ENCODE results near the gene RPTOR.

RPTOR gene

DNA sequence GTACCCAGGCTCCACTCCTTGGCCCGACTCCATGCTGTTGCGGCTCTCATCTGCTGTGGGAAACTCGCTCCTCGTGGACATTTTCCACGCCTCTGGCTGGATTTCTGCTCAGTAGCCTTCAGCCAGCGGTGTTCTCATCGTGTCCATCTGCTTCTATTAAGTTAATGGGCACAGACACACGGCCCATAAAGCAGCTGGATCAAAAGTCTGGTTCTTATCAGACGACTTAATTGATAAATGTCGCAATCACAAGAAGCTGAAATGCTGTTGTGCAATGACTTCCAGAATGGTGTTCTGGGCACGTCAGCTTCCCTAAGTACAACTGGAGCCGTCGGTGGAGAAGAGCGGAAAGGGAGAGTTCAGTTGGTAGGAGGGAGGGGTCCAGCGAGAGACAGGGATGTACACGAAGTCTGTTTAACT is 235.3 kb downstream of the RPTOR start:
- H3K27ac ChIP-seq: peak overlapping the region; percentile 49
- CTCF ChIA-PET: no interaction called here
- DNase-seq (ENCODE audit: low spot score): no peak
- POLR2A ChIA-PET (ENCODE audit: low non-redundant PET): no interaction called here
- TF ChIP-seq, protein P1, sequence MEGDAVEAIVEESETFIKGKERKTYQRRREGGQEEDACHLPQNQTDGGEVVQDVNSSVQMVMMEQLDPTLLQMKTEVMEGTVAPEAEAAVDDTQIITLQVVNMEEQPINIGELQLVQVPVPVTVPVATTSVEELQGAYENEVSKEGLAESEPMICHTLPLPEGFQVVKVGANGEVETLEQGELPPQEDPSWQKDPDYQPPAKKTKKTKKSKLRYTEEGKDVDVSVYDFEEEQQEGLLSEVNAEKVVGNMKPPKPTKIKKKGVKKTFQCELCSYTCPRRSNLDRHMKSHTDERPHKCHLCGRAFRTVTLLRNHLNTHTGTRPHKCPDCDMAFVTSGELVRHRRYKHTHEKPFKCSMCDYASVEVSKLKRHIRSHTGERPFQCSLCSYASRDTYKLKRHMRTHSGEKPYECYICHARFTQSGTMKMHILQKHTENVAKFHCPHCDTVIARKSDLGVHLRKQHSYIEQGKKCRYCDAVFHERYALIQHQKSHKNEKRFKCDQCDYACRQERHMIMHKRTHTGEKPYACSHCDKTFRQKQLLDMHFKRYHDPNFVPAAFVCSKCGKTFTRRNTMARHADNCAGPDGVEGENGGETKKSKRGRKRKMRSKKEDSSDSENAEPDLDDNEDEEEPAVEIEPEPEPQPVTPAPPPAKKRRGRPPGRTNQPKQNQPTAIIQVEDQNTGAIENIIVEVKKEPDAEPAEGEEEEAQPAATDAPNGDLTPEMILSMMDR (conservative IDR thresholded peaks at IDR 0.05; ENCODE audit: low read depth): no peak

DNA sequence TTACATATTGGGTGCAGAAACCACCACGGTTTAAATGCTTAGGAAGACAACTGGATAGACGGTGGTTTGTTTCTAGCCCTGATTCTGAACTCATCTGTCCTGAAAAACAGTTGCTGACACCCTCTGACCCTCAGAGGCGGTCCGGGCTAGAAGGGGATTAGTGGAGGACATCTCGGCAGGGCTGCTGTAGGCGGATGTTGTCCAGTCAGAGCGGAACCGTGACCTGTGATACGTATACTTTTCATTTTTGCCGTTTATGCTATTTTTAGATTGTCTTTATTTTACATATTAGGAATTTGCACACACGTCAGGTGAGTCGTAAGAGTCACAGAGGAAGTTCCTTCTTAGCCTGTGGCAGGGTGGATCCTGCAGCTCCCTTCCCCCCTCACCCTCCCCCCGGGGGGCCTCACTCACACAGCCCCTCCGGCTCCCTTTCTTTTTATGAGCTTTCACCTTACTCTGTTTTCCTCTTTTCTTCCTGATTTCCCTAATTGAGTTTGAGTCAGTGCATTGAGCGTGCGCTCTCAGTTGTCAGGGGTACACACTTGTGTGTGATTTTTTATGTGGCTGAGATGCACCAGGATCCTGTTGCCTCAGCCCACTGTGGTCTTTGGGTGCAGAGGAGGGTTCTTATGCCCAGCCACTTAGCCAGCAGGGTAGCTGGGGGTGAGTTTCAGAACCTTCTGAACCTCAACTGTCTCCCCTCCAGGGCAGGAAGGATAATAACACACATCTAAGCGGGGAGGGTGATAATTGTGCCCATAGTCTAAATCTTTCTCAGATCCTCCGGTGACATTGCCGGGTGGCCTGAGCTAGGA is 236.0 kb downstream of the RPTOR start:
- TF ChIP-seq, protein P1 (conservative IDR thresholded peaks at IDR 0.05; ENCODE audit: low read depth): no peak
- ChIA-PET CTCF (no interaction called here), POLR2A (ENCODE audit: low non-redundant PET) (no interaction called here)
- DNase-seq (ENCODE audit: low spot score): no peak
- peak overlapping the region; percentile 49 for H3K27ac ChIP-seq

DNA sequence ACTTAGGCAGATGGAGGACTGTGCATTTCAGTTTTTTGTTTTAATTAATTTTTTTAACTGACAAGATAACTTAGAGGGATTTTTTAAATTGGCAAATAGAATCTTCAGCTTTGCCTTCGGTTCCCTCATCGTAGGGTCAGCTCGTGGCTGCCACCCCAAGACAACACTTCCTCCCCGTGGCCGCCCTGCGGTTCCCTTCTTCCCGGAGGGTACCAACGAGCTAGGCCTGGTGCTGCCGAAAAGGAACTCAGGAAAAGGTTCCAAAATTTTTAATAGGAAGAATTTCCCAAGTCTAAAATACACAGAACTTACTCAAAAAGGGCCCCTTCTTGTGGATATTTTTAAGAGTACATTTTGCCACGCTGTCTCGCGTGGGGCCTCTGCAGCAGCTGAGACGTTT is 236.6 kb downstream of the RPTOR start:
- H3K27ac ChIP-seq: peak overlapping the region; percentile 49; the same call in 1 of the 2 replicates
- DNase-seq (ENCODE audit: low spot score): no peak
- CTCF ChIA-PET: no interaction called here
- POLR2A ChIA-PET (ENCODE audit: low non-redundant PET): no interaction called here
- TF ChIP-seq, protein P1 (conservative IDR thresholded peaks at IDR 0.05; ENCODE audit: low read depth): no peak

DNA sequence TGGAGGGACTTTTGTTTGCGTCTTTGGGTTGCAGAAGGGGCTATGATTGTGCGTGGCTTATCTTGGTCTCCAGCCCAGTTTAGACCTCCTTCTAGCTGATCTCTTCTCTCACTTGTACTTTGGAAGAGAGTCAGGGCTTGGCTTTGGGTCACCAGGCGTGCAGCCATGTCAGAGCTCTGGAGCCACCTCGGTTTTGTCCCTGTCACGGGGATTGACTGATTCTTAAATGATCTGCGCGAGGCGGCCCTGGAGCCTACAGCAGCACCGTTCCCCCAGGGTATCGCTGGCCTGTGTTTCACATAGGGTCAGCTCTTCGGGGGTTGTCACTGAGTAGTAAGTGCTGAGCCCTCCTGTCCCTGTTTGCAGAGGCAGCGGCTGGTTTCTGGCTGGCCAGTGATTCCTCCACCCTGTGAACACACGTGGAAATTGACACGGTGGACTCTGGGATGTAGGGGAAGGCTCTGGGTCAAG is 237.2 kb downstream of the RPTOR start:
- DNase-seq (ENCODE audit: low spot score): no peak
- POLR2A ChIA-PET (ENCODE audit: low non-redundant PET): no interaction called here
- TF ChIP-seq, protein P1 (conservative IDR thresholded peaks at IDR 0.05; ENCODE audit: low read depth): no peak
- CTCF ChIA-PET: no interaction called here
- no peak overlapping the region for H3K27ac ChIP-seq

DNA sequence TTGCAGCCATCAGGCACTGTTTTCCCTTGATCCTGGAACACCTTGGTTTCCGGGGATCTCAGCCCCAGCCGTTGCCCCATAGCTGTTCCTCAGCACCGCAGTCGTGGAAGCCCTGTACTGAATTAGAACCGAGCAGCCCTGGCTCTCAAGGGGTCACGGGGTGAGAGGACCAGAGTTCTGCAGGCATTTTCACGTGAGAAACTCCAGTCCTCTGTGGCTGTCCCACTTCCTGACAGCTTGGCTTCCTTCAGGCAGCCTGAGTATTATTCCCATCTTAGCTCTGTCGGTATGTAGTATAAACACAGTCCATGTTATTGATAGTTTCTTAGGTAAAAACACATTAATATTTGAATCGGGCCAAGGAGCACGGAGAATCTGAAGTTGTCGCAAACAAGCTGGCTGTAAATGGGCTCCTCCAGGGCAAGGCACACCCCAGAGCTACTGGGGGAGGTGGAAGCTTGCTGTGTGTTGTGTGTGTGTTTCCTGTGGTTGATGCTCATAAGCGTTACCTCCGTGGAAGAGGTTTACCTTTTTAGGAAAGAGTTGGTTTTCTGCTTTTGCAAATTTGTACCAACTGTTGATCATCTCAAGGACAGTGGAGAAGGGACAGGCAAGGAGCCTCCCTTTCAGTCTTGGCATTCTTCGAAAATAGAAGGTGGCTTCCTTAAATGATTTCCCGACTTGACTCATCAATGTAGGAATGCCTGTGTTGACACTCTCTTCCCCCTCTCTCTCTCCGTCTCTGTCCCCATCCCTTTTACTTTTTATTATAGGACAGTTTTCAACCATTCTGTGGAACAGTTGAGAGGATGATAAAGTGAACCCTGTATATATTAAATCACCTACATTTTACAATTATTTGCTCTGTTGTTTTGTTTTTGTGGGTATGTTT is 238.1 kb downstream of the RPTOR start:
- no peak for DNase-seq (ENCODE audit: low spot score)
- peak overlapping the region; percentile 24; the same call in 1 of the 2 replicates for H3K27ac ChIP-seq
- ChIA-PET CTCF (no interaction called here), POLR2A (ENCODE audit: low non-redundant PET) (no interaction called here)
- TF ChIP-seq, protein P1 (conservative IDR thresholded peaks at IDR 0.05; ENCODE audit: low read depth): no peak

DNA sequence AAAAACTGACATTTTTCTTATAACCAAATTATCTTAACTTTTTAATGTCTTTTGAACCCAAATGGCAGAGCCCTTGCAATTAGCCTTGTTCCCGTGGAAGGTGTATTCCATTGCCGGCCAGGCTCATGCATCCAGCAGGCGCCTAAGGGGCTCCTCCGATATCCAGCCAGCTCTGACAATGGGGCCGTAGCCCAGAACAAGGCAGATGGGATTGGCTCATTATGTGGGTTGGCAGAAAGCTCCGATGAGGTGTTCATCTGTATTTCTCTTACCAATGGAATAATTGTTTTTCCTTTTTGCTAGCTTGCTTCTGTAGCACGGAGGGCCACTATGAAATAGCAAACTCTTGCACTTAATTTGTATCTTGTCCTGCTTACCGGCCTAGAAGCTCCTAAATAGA is 238.8 kb downstream of the RPTOR start:
- ChIA-PET POLR2A (ENCODE audit: low non-redundant PET) (no interaction called here), CTCF (interaction anchor here (0.7 kb wide), 1 partner anchor 79 kb away, joined by 3 read pairs; no protein-coding TSS in a partner anchor)
- TF ChIP-seq, protein P1 (conservative IDR thresholded peaks at IDR 0.05; ENCODE audit: low read depth): no peak
- no peak overlapping the region for H3K27ac ChIP-seq
- no peak for DNase-seq (ENCODE audit: low spot score)

Data from RWPE1 (cell line).